PC-9 (cell line): Measurements from ENCODE around the gene MRPS9. TPM values are rescaled to one million over a fixed set of nuclear protein-coding genes. Genes with fewer than 3 reads are reported as not detected.

Experiments
- BruUV-seq: library from RNA; stranded (reverse); fragments of 400-500 nt; replicated peaks from 2 replicates; lab custom pipeline; 2021; lab: Mats Ljungman, UMichigan
- CTCF ChIA-PET: fragments of 300-600 bp; sonication (Branson Sonifier 250); formaldehyde crosslinking; loops from one replicate; lab custom pipeline; 2022; ENCODE audit warnings: antibody characterized with exemption; lab: Charles Lee
- POLR2A ChIA-PET: fragments of 300-600 bp; sonication (Branson Sonifier 250); formaldehyde crosslinking; loops from one replicate; lab custom pipeline; 2022; ENCODE audit warnings: antibody characterized with exemption; ENCODE audit not compliant: unreplicated experiment; lab: Charles Lee
- DNase-seq, 2 experiments: peaks; one replicate each; pipeline versions ENCODE4 v3.0.0 to v3.0.0-alpha.2; 2015 to 2022; ENCODE audit warnings: mixed read lengths in 1 of 2
- H2AFZ ChIP-seq: fragments of 200-600 bp; sonication (generic); 2 replicates; pipeline ENCODE4 v1.8.1; 2017; ENCODE audit warnings: antibody characterized with exemption
- H3F3A ChIP-seq: fragments of 200-600 bp; sonication (generic); 2 replicates; pipeline ENCODE4 v1.8.1; 2017; ENCODE audit warnings: antibody characterized with exemption, mild to moderate bottlenecking, low read depth; ENCODE audit not compliant: insufficient read depth
- H3K27ac ChIP-seq: fragments of 200-600 bp; sonication (generic); 2 replicates; pipeline ENCODE4 v1.6.1; 2016; ENCODE audit warnings: mixed run types
- H3K27me3 ChIP-seq: fragments of 200-600 bp; sonication (generic); 2 replicates; pipeline ENCODE4 v1.6.1; 2016; ENCODE audit warnings: low read depth, mixed run types; ENCODE audit not compliant: insufficient read depth
- H3K36me3 ChIP-seq: fragments of 200-600 bp; sonication (generic); 2 replicates; pipeline ENCODE4 v1.6.1; 2016; ENCODE audit warnings: low read depth, mixed run types
- H3K4me1 ChIP-seq: fragments of 200-600 bp; sonication (generic); replicated peaks from 2 replicates; pipeline ENCODE4 v1.6.1; 2016; ENCODE audit warnings: mixed run types; ENCODE audit not compliant: insufficient read depth
- H3K4me2 ChIP-seq: fragments of 200-600 bp; sonication (generic); 2 replicates; pipeline ENCODE4 v1.6.1; 2017; ENCODE audit warnings: mixed run types
- H3K4me3 ChIP-seq: fragments of 200-600 bp; sonication (generic); 2 replicates; pipeline ENCODE4 v1.6.1; 2016; ENCODE audit warnings: mixed run types
- H3K79me2 ChIP-seq: fragments of 200-600 bp; sonication (generic); 2 replicates; pipeline ENCODE4 v1.6.1; 2017; ENCODE audit warnings: low read depth, mixed run types
- H3K9me2 ChIP-seq: fragments of 200-600 bp; sonication (generic); 2 replicates; pipeline ENCODE4 v1.8.1; 2017; ENCODE audit warnings: mild to moderate bottlenecking; ENCODE audit not compliant: insufficient read depth
- H3K9me3 ChIP-seq: fragments of 200-600 bp; sonication (generic); 2 replicates; pipeline ENCODE4 v1.8.1; 2016; ENCODE audit warnings: low read depth; ENCODE audit not compliant: insufficient read depth
- H4K20me1 ChIP-seq: fragments of 200-600 bp; sonication (generic); 2 replicates; pipeline ENCODE4 v1.8.1; 2017; ENCODE audit not compliant: insufficient read depth
- EZH2 ChIP-seq: fragments of 200-600 bp; sonication (generic); IDR thresholded peaks from 2 replicates; pipeline ENCODE4 v1.8.0; 2017; ENCODE audit warnings: antibody characterized with exemption, low read depth
- intact Hi-C: fragments of 100-400 bp; cut with micrococcal nuclease; formaldehyde crosslinking; loops from one replicate; pipeline ENCODE4 v1.10.0; 2022; ENCODE audit not compliant: unreplicated experiment
- total RNA-seq: library from RNA; stranded (reverse); gene quantifications from 2 replicates; pipeline ENCODE4 v1.2.3, GENCODE V29; 2021
- TF ChIP-seq, protein P1 (sequence below): fragments of 200-600 bp; sonication (generic); conservative IDR thresholded peaks from 2 replicates; pipeline ENCODE4 v1.6.1; 2017; ENCODE audit warnings: mixed run types, antibody characterized with exemption, mild to moderate bottlenecking, moderate library complexity

Gene MRPS9
- total RNA-seq, 1 experiment from 2014 or later, result 27.0 TPM

GRCh38 chr2:105144941-105145300 lies 107.1 kb downstream of the MRPS9 start:
- Histone ChIP-seq H3K36me3 (no peaks in the 10 kb centered on the region), H3K79me2 (no peaks in the 10 kb centered on the region), H3F3A (no peaks in the 10 kb centered on the region), H3K27ac (no peak overlapping the region), H3K9me2 (no peaks in the 10 kb centered on the region), H3K4me1 (no peaks in the 10 kb centered on the region), H3K9me3 (no peaks in the 10 kb centered on the region; the same call in 1 of the 2 replicates), H3K4me3 (no peak overlapping the region), H2AFZ (no peak overlapping the region), H3K4me2 (no peak overlapping the region), H4K20me1 (no peaks in the 10 kb centered on the region), H3K27me3 (peaks cover 72% of the 10 kb centered on the region)
- POLR2A ChIA-PET, result no interaction called here
- no TSS peak for BruUV-seq
- CTCF ChIA-PET, result no interaction called here
- TF ChIP-seq EZH2, result no peak
- TF ChIP-seq, protein P1, sequence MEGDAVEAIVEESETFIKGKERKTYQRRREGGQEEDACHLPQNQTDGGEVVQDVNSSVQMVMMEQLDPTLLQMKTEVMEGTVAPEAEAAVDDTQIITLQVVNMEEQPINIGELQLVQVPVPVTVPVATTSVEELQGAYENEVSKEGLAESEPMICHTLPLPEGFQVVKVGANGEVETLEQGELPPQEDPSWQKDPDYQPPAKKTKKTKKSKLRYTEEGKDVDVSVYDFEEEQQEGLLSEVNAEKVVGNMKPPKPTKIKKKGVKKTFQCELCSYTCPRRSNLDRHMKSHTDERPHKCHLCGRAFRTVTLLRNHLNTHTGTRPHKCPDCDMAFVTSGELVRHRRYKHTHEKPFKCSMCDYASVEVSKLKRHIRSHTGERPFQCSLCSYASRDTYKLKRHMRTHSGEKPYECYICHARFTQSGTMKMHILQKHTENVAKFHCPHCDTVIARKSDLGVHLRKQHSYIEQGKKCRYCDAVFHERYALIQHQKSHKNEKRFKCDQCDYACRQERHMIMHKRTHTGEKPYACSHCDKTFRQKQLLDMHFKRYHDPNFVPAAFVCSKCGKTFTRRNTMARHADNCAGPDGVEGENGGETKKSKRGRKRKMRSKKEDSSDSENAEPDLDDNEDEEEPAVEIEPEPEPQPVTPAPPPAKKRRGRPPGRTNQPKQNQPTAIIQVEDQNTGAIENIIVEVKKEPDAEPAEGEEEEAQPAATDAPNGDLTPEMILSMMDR, result no peak
- DNase-seq, result no peak
- intact Hi-C loops, result no loop called here

DNA sequence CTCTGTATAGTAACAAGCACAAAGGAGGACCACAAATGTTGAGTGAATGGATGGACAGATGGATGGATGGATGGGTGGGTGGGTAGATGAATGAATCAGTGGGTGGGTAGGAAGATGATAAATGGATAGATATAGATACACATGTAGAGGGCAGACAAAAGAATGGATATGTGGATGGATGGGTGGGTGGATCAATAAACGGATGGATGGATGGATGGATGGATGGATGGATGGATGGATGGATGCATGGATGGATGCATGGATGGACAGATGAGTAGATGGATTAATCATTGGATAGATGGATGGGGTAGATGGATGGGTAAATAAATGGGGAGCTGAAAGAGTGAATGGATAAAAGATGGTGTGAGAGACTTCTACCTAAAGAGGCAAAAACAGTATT lies 111.4 kb downstream of the MRPS9 start:
- Histone ChIP-seq H3K27ac (no peak overlapping the region), H3K36me3 (no peaks in the 10 kb centered on the region), H4K20me1 (no peaks in the 10 kb centered on the region), H3K4me3 (no peak overlapping the region), H3F3A (no peaks in the 10 kb centered on the region), H3K9me3 (no peaks in the 10 kb centered on the region), H3K4me1 (no peaks in the 10 kb centered on the region), H3K9me2 (no peaks in the 10 kb centered on the region), H2AFZ (no peak overlapping the region), H3K79me2 (no peaks in the 10 kb centered on the region), H3K4me2 (no peak overlapping the region), H3K27me3 (peaks cover 69% of the 10 kb centered on the region)
- intact Hi-C loops, result no loop called here
- no peak for DNase-seq
- CTCF ChIA-PET, result no interaction called here
- POLR2A ChIA-PET, result no interaction called here
- no TSS peak for BruUV-seq
- no peak for TF ChIP-seq EZH2
- TF ChIP-seq, protein P1, result no peak

Other genes starting within 250 kb of the MRPS9 start
- gene POU3F3, start 184.0 kb upstream of the MRPS9 start, total RNA-seq, result not detected in 2 replicates
- not detected in 2 replicates for gene GPR45, start 203.7 kb downstream of the MRPS9 start, total RNA-seq